Adrenal gland (tissue), 12 donors: ENCODE data around the gene ANXA1. TPM values are rescaled to one million over a fixed set of nuclear protein-coding genes. Genes with fewer than 3 reads are reported as not detected.

Source experiments
- DNase-seq, 7 donors: peaks; one replicate each; pipeline ENCODE4 v3.0.0-alpha.2; 2019 to 2020
- H3K27ac ChIP-seq, 5 donors: fragments of 200-600 bp; sonication (generic) in 4 of 5; 1 replicate in 3 of 5; 2 replicates in 2 of 5; pipeline versions ENCODE4 v1.5.1 to v1.8.0; 2016 to 2020; ENCODE audit warnings: mild to moderate bottlenecking in 1 of 5
- H3K27me3 ChIP-seq: fragments of 200-600 bp; 2 replicates; pipeline ENCODE4 v1.8.0; 2021
- H3K36me3 ChIP-seq, 2 donors: fragments of 200-600 bp; replicated peaks in 1 of 2; 1 replicate in 1 of 2; 2 replicates in 1 of 2; pipeline versions ENCODE4 v1.5.1 to v1.8.0; 2018 to 2022
- H3K4me1 ChIP-seq, 2 donors: fragments of 200-600 bp; replicated peaks in 1 of 2; 1 replicate in 1 of 2; 2 replicates in 1 of 2; pipeline versions ENCODE4 v1.5.1 to v1.8.0; 2018 to 2021
- H3K4me3 ChIP-seq, 4 donors: fragments of 200-600 bp; sonication (generic) in 3 of 4; one replicate each; pipeline ENCODE4 v1.5.1; 2016 to 2018
- H3K9me3 ChIP-seq, 3 donors: fragments of 200-600 bp; sonication (generic) in 1 of 3; replicated peaks in 1 of 3; 1 replicate in 2 of 3; 2 replicates in 1 of 3; pipeline versions ENCODE4 v1.5.1 to v1.8.0; 2016 to 2021
- POLR2A ChIP-seq, 2 donors: fragments of 450-650 bp; IDR thresholded peaks; one replicate each; pipeline ENCODE4 v1.6.1; 2017; ENCODE audit warnings: antibody characterized with exemption in 2 of 2, mild to moderate bottlenecking in 2 of 2, moderate library complexity in 1 of 2
- WGBS, 4 donors: extraction: QIAGEN DNeasy Blood & Tissue Kit in 2 of 4; methylation state at CpG; one replicate each; pipeline versions ENCODE4 v1.1.5 to v1.1.7; 2013 to 2017; 5-methylcytosine and 5-hydroxymethylcytosine counted together
- intact Hi-C, 2 donors: fragments of 100-400 bp; cut with DNase I; formaldehyde crosslinking; loops; one replicate each; pipeline versions ENCODE4 v1.14.1 to v1.15.0; 2022 to 2023
- polyA plus RNA-seq, 3 donors: library from polyadenylated mRNA; stranded (reverse); fragments of 200-250 nt in 2 of 3; fragments of 350-450 nt in 1 of 3; fragmentation: Illumina TruSeq in 1 of 3; extraction: RNeasy Lipid Tissue Mini Kit (QIAGEN cat#74804) in 1 of 3; gene quantifications; one replicate each; pipeline ENCODE4 v1.2.3, GENCODE V29; 2013 to 2014
- total RNA-seq, 9 donors: library from RNA; depleted of rRNA in 4 of 9; stranded (reverse); fragments of >200 nt in 4 of 9; fragments of 120-200 nt in 1 of 9; fragmentation: NEBNext Ultra II Directional in 1 of 9; extraction: Animal tissue kit (Norgen Biotek cat#: 25700) in 1 of 9; gene quantifications; one replicate each; pipeline versions ENCODE4 v1.1.0 to v1.2.4, GENCODE V29; 2013 to 2023
- TF ChIP-seq, protein P1 (sequence below), 6 experiments: fragments of 450-650 bp in 4 of 6; fragments of 200-600 bp in 2 of 6; sonication (generic) in 1 of 6; IDR thresholded peaks; 1 replicate in 5 of 6; 2 replicates in 1 of 6; pipeline versions ENCODE4 v1.5.1 to v1.8.0; 2016 to 2021; ENCODE audit warnings: antibody characterized with exemption in 6 of 6, mild to moderate bottlenecking in 2 of 6, moderate library complexity in 1 of 6
- donor health status: healthy with polysubstance abuse.
- donor health status: Bipolar disorder and iron deficiency.
- donor health status: DM: yes; HTN: yes; CAD: no.
- donor health status: DM: no; HTN: no; CAD: no.
- donor health status: DM: no; HTN: no; CAD: no.
- donor health status: DM: yes; HTN: yes; CAD: no.

ANXA1 gene
- total and polyA plus RNA-seq, 12 donors: 16.5 to 114 (median 63.4) TPM

- Histone ChIP-seq H3K4me1 (no peaks in the 10 kb centered on the region), H3K9me3 (no peaks in the 10 kb centered on the region), H3K36me3 (peaks cover 0 to 28% of the 10 kb centered on the region in 2 donors), H3K4me3 (no peak overlapping the region), H3K27me3 (no peaks in the 10 kb centered on the region), H3K27ac (no peak overlapping the region)
- WGBS, 4 donors: 84 to 98% (median 88%) methylated on average over 3 of the region's 3 CpGs
- no peak for DNase-seq
- no peak for TF ChIP-seq POLR2A (IDR thresholded peaks at IDR 0.05)
- TF ChIP-seq, protein P1, sequence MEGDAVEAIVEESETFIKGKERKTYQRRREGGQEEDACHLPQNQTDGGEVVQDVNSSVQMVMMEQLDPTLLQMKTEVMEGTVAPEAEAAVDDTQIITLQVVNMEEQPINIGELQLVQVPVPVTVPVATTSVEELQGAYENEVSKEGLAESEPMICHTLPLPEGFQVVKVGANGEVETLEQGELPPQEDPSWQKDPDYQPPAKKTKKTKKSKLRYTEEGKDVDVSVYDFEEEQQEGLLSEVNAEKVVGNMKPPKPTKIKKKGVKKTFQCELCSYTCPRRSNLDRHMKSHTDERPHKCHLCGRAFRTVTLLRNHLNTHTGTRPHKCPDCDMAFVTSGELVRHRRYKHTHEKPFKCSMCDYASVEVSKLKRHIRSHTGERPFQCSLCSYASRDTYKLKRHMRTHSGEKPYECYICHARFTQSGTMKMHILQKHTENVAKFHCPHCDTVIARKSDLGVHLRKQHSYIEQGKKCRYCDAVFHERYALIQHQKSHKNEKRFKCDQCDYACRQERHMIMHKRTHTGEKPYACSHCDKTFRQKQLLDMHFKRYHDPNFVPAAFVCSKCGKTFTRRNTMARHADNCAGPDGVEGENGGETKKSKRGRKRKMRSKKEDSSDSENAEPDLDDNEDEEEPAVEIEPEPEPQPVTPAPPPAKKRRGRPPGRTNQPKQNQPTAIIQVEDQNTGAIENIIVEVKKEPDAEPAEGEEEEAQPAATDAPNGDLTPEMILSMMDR (IDR thresholded peaks at IDR 0.05): no peak
- intact Hi-C loops: no loop called here
Observed at GRCh38 chr9:73166468-73166867, 14.8 kb downstream of the ANXA1 start.

DNA sequence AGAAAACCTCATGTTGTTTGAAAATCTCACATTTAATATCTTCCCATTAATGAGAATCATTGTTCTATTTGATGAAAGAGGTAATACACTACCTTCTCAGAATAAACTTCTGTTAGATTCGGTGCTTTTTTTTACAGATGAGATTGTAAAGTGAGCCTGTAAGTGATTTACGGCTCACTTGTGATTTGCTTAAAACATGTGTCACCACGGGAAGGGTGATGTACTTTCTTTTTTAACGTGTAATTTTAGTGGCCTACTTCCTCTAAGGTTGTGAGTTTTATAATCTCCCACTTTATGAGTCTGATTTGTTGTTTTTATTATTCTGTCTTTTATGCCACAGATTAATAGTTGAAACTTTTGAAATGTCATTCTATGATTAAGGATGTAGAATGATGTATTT is 15.9 kb downstream of the ANXA1 start:
- Histone ChIP-seq H3K9me3 (no peaks in the 10 kb centered on the region), H3K27me3 (no peaks in the 10 kb centered on the region), H3K36me3 (peaks cover 0 to 20% of the 10 kb centered on the region in 2 donors), H3K4me3 (no peak overlapping the region), H3K4me1 (no peaks in the 10 kb centered on the region), H3K27ac (no peak overlapping the region)
- no peak for DNase-seq
- WGBS, 4 donors: 50 to 58% (median 56%) methylated on average over 4 of the region's 4 CpGs
- intact Hi-C loops: no loop called here
- TF ChIP-seq, protein P1 (IDR thresholded peaks at IDR 0.05): no peak
- no peak for TF ChIP-seq POLR2A (IDR thresholded peaks at IDR 0.05)

GRCh38 chr9:73168298-73168934 is 16.8 kb downstream of the ANXA1 start:
- TF ChIP-seq, protein P1 (IDR thresholded peaks at IDR 0.05): no peak
- no peak for TF ChIP-seq POLR2A (IDR thresholded peaks at IDR 0.05)
- intact Hi-C loops: no loop called here
- 69 to 77% (median 70%) methylated on average over 5 of the region's 5 CpGs for WGBS, 4 donors

DNA sequence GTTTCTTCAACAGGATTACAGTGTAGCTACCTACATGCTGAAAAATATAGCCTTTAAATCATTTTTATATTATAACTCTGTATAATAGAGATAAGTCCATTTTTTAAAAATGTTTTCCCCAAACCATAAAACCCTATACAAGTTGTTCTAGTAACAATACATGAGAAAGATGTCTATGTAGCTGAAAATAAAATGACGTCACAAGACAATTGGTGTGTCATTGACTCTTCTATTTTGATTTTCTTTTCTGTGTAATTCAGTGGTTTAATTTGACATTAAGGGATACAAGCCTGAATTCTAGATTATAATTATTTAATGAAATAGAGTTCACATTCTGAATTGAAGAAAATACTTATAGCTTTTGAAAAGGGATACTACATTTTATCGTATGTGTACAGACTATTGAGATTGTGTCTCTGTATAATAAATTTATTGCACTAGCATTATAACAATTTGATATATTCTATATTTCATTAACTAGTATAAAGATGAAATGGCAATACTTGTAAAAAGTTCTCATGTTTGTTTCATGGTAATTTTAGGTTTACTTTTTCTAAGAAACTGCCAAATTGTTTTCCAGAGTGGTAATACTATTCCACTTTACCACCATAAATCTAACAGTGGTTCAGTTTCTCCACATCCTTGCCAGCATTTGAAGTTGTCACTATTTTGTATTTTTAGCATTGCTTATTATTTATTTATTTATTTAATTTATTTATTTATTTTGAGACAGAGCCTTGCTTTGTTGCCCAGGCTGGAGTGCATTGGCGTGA is 18.7 kb downstream of the ANXA1 start:
- Histone ChIP-seq H3K4me3 (no peak overlapping the region), H3K27me3 (no peaks in the 10 kb centered on the region), H3K9me3 (no peaks in the 10 kb centered on the region), H3K4me1 (no peaks in the 10 kb centered on the region), H3K36me3 (peaks cover 0 to 3% of the 10 kb centered on the region in 2 donors), H3K27ac (no peak overlapping the region)
- intact Hi-C loops: no loop called here
- 90 to 94% (median 92%) methylated on average over 3 of the region's 3 CpGs for WGBS, 4 donors
- TF ChIP-seq, protein P1 (IDR thresholded peaks at IDR 0.05): no peak
- no peak for TF ChIP-seq POLR2A (IDR thresholded peaks at IDR 0.05)
- no peak for DNase-seq

More at GRCh38 chr9:73168298-73168934, 16.8 kb downstream of the ANXA1 start:
- no peak for DNase-seq
- Histone ChIP-seq H3K27me3 (no peaks in the 10 kb centered on the region), H3K36me3 (peaks cover 0 to 12% of the 10 kb centered on the region in 2 donors), H3K27ac (no peak overlapping the region), H3K4me1 (no peaks in the 10 kb centered on the region), H3K4me3 (no peak overlapping the region), H3K9me3 (no peaks in the 10 kb centered on the region)
